GM21576 (cell line): ENCODE results near the gene MAP6.

ENCODE experiments used
- ATAC-seq: cut with Tn5 transposase; IDR thresholded peaks from one replicate; pipeline ENCODE4 v1.9.1; 2021; ENCODE audit warnings: mild to moderate bottlenecking, moderate library complexity; ENCODE audit not compliant: unreplicated experiment

The MAP6 gene

GRCh38 chr11:75667255-75667830, 1.5 kb downstream of the MAP6 start:
- ATAC-seq: no peak

- ATAC-seq: no peak
Measured at GRCh38 chr11:75665990-75666389, 2.8 kb downstream of the MAP6 start.

GRCh38 chr11:75665126-75665525, 3.7 kb downstream of the MAP6 start:
- no peak for ATAC-seq

- ATAC-seq: no peak
Measured at GRCh38 chr11:75664389-75664788, 4.4 kb downstream of the MAP6 start.

GRCh38 chr11:75663808-75664207, 5.0 kb downstream of the MAP6 start:
- ATAC-seq: no peak

GRCh38 chr11:75659836-75660235, 9.0 kb downstream of the MAP6 start:
- no peak for ATAC-seq

- no peak for ATAC-seq
Measured at GRCh38 chr11:75656044-75656727, 12.7 kb downstream of the MAP6 start.

- ATAC-seq: no peak
Measured at GRCh38 chr11:75655605-75656004, 13.2 kb downstream of the MAP6 start.

- no peak for ATAC-seq
Measured at GRCh38 chr11:75654314-75654713, 14.5 kb downstream of the MAP6 start.

GRCh38 chr11:75653532-75653931, 15.3 kb downstream of the MAP6 start:
- no peak for ATAC-seq

- ATAC-seq: no peak
Measured at GRCh38 chr11:75652936-75653335, 15.9 kb downstream of the MAP6 start.

- no peak for ATAC-seq
Measured at GRCh38 chr11:75651218-75651617, 17.6 kb downstream of the MAP6 start.

- no peak for ATAC-seq
Measured at GRCh38 chr11:75650167-75650723, 18.6 kb downstream of the MAP6 start.

GRCh38 chr11:75644946-75645345, 23.9 kb downstream of the MAP6 start:
- no peak for ATAC-seq

GRCh38 chr11:75644370-75644769, 24.5 kb downstream of the MAP6 start:
- ATAC-seq: no peak

- ATAC-seq: no peak
Measured at GRCh38 chr11:75642402-75643113, 26.3 kb downstream of the MAP6 start.

GRCh38 chr11:75639762-75640181, 29.1 kb downstream of the MAP6 start:
- ATAC-seq: no peak

GRCh38 chr11:75637998-75638397, 30.8 kb downstream of the MAP6 start:
- no peak for ATAC-seq

GRCh38 chr11:75635066-75635862, 33.6 kb downstream of the MAP6 start:
- no peak for ATAC-seq

GRCh38 chr11:75633409-75634066, 35.3 kb downstream of the MAP6 start:
- no peak for ATAC-seq

GRCh38 chr11:75632962-75633361, 35.9 kb downstream of the MAP6 start:
- no peak for ATAC-seq
